Measurements from ENCODE around the gene GATA1. TPM values are rescaled to one million over a fixed set of nuclear protein-coding genes. Genes with fewer than 3 reads are reported as not detected.

Gene GATA1
- total RNA-seq, 1 donor from 2014 or later = not detected

- Mint-ChIP-seq H3K9me3 (ENCODE audit: unreplicated experiment) (no peaks in the 10 kb centered on the region), H3K36me3 (ENCODE audit: low read depth, unreplicated experiment) (no peaks in the 10 kb centered on the region)
- no peak for DNase-seq (ENCODE audit: low read depth)
Measured at GRCh38 chrX:48781705-48782104, 4.7 kb upstream of the GATA1 start.

GRCh38 chrX:48782216-48782615 lies 4.2 kb upstream of the GATA1 start:
- no peaks in the 10 kb centered on the region for H3K36me3 Mint-ChIP-seq (ENCODE audit: low read depth, unreplicated experiment)
- TF ChIP-seq CTCF (IDR thresholded peaks at IDR 0.05; ENCODE audit: insufficient read depth, low read depth, low read length) (no peak), EZH2 (IDR thresholded peaks at IDR 0.05; ENCODE audit: insufficient read depth, low read length) (no peak)
- no peak overlapping the region for H3K4me2 ChIP-seq (ENCODE audit: low read length)
- no peak overlapping the region for H3K4me3 Mint-ChIP-seq (ENCODE audit: unreplicated experiment)
- no peaks in the 10 kb centered on the region for H3K4me1 Mint-ChIP-seq (ENCODE audit: low read depth, unreplicated experiment)
- no peaks in the 10 kb centered on the region for H3K36me3 ChIP-seq (ENCODE audit: insufficient read depth, low read length)
- no peaks in the 10 kb centered on the region for H3K79me2 ChIP-seq (ENCODE audit: insufficient read depth, low read length)
- no peaks in the 10 kb centered on the region for H4K20me1 ChIP-seq (ENCODE audit: insufficient read depth, low read length)
- no peak overlapping the region for H3K27ac Mint-ChIP-seq (ENCODE audit: unreplicated experiment)
- FAIRE-seq (peak; percentile 65), DNase-seq (ENCODE audit: low read depth) (no peak)
- H3K9me3 ChIP-seq (ENCODE audit: insufficient read depth, low read depth, low read length) = no peaks in the 10 kb centered on the region
- peaks cover 5% of the 10 kb centered on the region for H3K27me3 ChIP-seq (ENCODE audit: insufficient read depth, low read length)
- H3K9ac ChIP-seq (ENCODE audit: low read length) = no peak overlapping the region
- H3K27me3 Mint-ChIP-seq (ENCODE audit: low read depth, unreplicated experiment) = peaks cover 9% of the 10 kb centered on the region
- no peak overlapping the region for H3K27ac ChIP-seq (ENCODE audit: low read depth, low read length)
- H3K9me3 Mint-ChIP-seq (ENCODE audit: unreplicated experiment) = no peaks in the 10 kb centered on the region
- no peaks in the 10 kb centered on the region for H3K4me1 ChIP-seq (ENCODE audit: insufficient read depth, low read length)
- no peak overlapping the region for H3K4me3 ChIP-seq (ENCODE audit: insufficient read depth, low read depth, low read length)
- H2AFZ ChIP-seq (ENCODE audit: low read depth, low read length) = no peak overlapping the region

More at GRCh38 chrX:48781705-48782104, 4.7 kb upstream of the GATA1 start:
- no peaks in the 10 kb centered on the region for H3K9me3 ChIP-seq (ENCODE audit: insufficient read depth, low read depth, low read length)
- FAIRE-seq = no peak
- H3K79me2 ChIP-seq (ENCODE audit: insufficient read depth, low read length) = no peaks in the 10 kb centered on the region
- Mint-ChIP-seq H3K4me1 (ENCODE audit: low read depth, unreplicated experiment) (no peaks in the 10 kb centered on the region), H3K4me3 (ENCODE audit: unreplicated experiment) (no peak overlapping the region), H3K27ac (ENCODE audit: unreplicated experiment) (no peak overlapping the region), H3K27me3 (ENCODE audit: low read depth, unreplicated experiment) (peaks cover 4% of the 10 kb centered on the region)
- no peaks in the 10 kb centered on the region for H3K36me3 ChIP-seq (ENCODE audit: insufficient read depth, low read length)
- no peak overlapping the region for H3K9ac ChIP-seq (ENCODE audit: low read length)
- H3K27me3 ChIP-seq (ENCODE audit: insufficient read depth, low read length) = peaks cover 2% of the 10 kb centered on the region
- no peak overlapping the region for H3K27ac ChIP-seq (ENCODE audit: low read depth, low read length)
- H3K4me3 ChIP-seq (ENCODE audit: insufficient read depth, low read depth, low read length) = no peak overlapping the region
- no peaks in the 10 kb centered on the region for H4K20me1 ChIP-seq (ENCODE audit: insufficient read depth, low read length)
- no peak overlapping the region for H2AFZ ChIP-seq (ENCODE audit: low read depth, low read length)
- no peak for TF ChIP-seq CTCF (IDR thresholded peaks at IDR 0.05; ENCODE audit: insufficient read depth, low read depth, low read length)
- TF ChIP-seq EZH2 (IDR thresholded peaks at IDR 0.05; ENCODE audit: insufficient read depth, low read length) = no peak
- no peak overlapping the region for H3K4me2 ChIP-seq (ENCODE audit: low read length)
- no peaks in the 10 kb centered on the region for H3K4me1 ChIP-seq (ENCODE audit: insufficient read depth, low read length)

GRCh38 chrX:48782795-48783194 lies 3.6 kb upstream of the GATA1 start:
- peaks cover 5% of the 10 kb centered on the region for H3K27me3 ChIP-seq (ENCODE audit: insufficient read depth, low read length)

More at GRCh38 chrX:48782795-48783194, 3.6 kb upstream of the GATA1 start:
- Histone ChIP-seq H3K79me2 (ENCODE audit: insufficient read depth, low read length) (no peaks in the 10 kb centered on the region), H3K4me1 (ENCODE audit: insufficient read depth, low read length) (no peaks in the 10 kb centered on the region), H4K20me1 (ENCODE audit: insufficient read depth, low read length) (no peaks in the 10 kb centered on the region), H3K36me3 (ENCODE audit: insufficient read depth, low read length) (no peaks in the 10 kb centered on the region), H3K4me2 (ENCODE audit: low read length) (no peak overlapping the region), H3K4me3 (ENCODE audit: insufficient read depth, low read depth, low read length) (no peak overlapping the region), H3K9me3 (ENCODE audit: insufficient read depth, low read depth, low read length) (no peaks in the 10 kb centered on the region), H3K27ac (ENCODE audit: low read depth, low read length) (no peak overlapping the region), H2AFZ (ENCODE audit: low read depth, low read length) (no peak overlapping the region), H3K9ac (ENCODE audit: low read length) (no peak overlapping the region)
- DNase-seq (ENCODE audit: low read depth) (no peak), FAIRE-seq (no peak)
- Mint-ChIP-seq H3K27ac (ENCODE audit: unreplicated experiment) (no peak overlapping the region), H3K27me3 (ENCODE audit: low read depth, unreplicated experiment) (peaks cover 12% of the 10 kb centered on the region), H3K4me1 (ENCODE audit: low read depth, unreplicated experiment) (no peaks in the 10 kb centered on the region), H3K4me3 (ENCODE audit: unreplicated experiment) (no peak overlapping the region), H3K36me3 (ENCODE audit: low read depth, unreplicated experiment) (no peaks in the 10 kb centered on the region), H3K9me3 (ENCODE audit: unreplicated experiment) (no peaks in the 10 kb centered on the region)
- TF ChIP-seq CTCF (IDR thresholded peaks at IDR 0.05; ENCODE audit: insufficient read depth, low read depth, low read length) = no peak
- TF ChIP-seq EZH2 (IDR thresholded peaks at IDR 0.05; ENCODE audit: insufficient read depth, low read length) = no peak
